Measurements from ENCODE around the gene HBEGF.

- TF ChIP-seq POLR2AphosphoS5 (IDR thresholded peaks at IDR 0.05; ENCODE audit: low read depth, low read length), result no peak
- TF ChIP-seq TAF1 (IDR thresholded peaks at IDR 0.05; ENCODE audit: borderline replicate concordance, insufficient read depth, low read length), result no peak
- no peak for TF ChIP-seq FOXP2 (optimal IDR thresholded peaks at IDR 0.05; ENCODE audit: borderline replicate concordance, extremely low read depth, extremely low read length, insufficient read depth)
- TF ChIP-seq REST (IDR thresholded peaks at IDR 0.05; ENCODE audit: insufficient read depth in 1 of 2, low read depth in 2 of 2, low read length in 2 of 2), result no peak
- TF ChIP-seq SIN3A (IDR thresholded peaks at IDR 0.05; ENCODE audit: borderline replicate concordance, insufficient read depth, low read length), result no peak
Observed at GRCh38 chr5:140296289-140296688, 50.1 kb downstream of the HBEGF start.

All from PFSK-1 (cell line).